GM12891 (cell line): ENCODE measurements around the gene ELFN2.

Experiments used
- DNase-seq: peaks from one replicate; pipeline ENCODE4 v3.0.0; 2011; ENCODE audit warnings: low spot score; ENCODE audit not compliant: insufficient read length
- FAIRE-seq: peaks from 2 replicates; lab custom pipeline; 2011; peaks lifted over from hg19 to GRCh38; lab: Jason Lieb, UNC
- PAX5 ChIP-seq: IDR thresholded peaks from 2 replicates; pipeline ENCODE4 v1.6.1; 2011; ENCODE audit warnings: low read length, moderate library complexity, mild to moderate bottlenecking; ENCODE audit not compliant: insufficient read depth, severe bottlenecking
- POLR2A ChIP-seq: IDR thresholded peaks from 2 replicates; pipeline ENCODE4 v1.6.1; 2011; ENCODE audit warnings: low read depth, low read length, control low read depth
- POLR2AphosphoS5 ChIP-seq: IDR thresholded peaks from 2 replicates; pipeline ENCODE4 v1.6.1; 2011; ENCODE audit warnings: low read depth, low read length, control low read depth
- POU2F2 ChIP-seq: IDR thresholded peaks from 2 replicates; pipeline ENCODE4 v1.6.1; 2011; ENCODE audit warnings: low read depth, mild to moderate bottlenecking, control low read depth, low read length, moderate library complexity
- SPI1 ChIP-seq: IDR thresholded peaks from 2 replicates; pipeline ENCODE4 v1.6.1; 2011; ENCODE audit warnings: low read depth, low read length, control low read depth
- TAF1 ChIP-seq: IDR thresholded peaks from 2 replicates; pipeline ENCODE4 v1.6.1; 2011; ENCODE audit warnings: low read depth, low read length, control low read depth

The ELFN2 gene

GRCh38 chr22:37325039-37325395, 102.3 kb downstream of the ELFN2 start:
- DNase-seq = no peak
- TF ChIP-seq POLR2A = no peak
- no peak for TF ChIP-seq POLR2AphosphoS5
- no peak for TF ChIP-seq SPI1
- no peak for TF ChIP-seq PAX5
- TF ChIP-seq POU2F2 = no peak
- no peak for TF ChIP-seq TAF1
- no peak for FAIRE-seq

DNA sequence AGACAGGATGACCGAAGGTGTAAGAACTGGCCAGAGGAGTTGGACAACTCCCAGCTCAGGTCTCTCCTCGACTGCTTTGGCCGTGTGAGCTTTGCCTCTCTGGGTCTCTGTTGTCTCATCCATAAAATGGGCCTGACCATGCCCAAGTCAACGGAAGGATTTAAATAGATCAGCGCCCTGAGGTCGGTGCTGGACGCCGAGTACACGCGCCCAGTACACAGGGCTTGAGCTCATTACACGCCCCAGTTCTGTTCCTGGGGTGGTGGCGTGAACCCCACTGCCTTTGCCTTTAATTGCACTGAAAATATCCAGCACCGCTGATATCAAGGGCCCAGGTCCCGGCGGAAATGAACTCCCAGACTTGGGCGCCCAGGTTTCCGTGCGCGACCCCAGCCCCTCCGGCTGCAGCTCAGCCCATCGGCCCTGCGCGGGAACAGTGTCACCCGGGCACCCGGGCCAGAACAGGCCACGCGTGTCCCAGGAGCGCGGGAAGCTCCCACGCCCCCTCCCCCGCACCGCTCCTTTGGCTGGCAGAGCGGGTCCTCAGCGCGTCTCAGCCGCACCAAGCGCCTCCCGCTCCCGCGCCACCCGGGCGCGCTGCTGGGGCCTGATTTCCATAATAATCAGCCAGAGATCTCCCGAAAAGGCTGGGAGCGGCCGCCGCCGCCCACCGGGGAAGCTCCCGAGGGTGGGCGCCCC, 102.8 kb downstream of the ELFN2 start:
- TF ChIP-seq TAF1 (no peak), POLR2A (no peak), POU2F2 (no peak), PAX5 (no peak), SPI1 (no peak)
- no peak for FAIRE-seq
- DNase-seq = no peak

- FAIRE-seq (no peak), DNase-seq (no peak)
- TF ChIP-seq POLR2A = no peak
- no peak for TF ChIP-seq POU2F2
- TF ChIP-seq PAX5 = no peak
- TF ChIP-seq TAF1 = no peak
- no peak for TF ChIP-seq SPI1
- no peak for TF ChIP-seq POLR2AphosphoS5
Measured at GRCh38 chr22:37320726-37321677, 106.3 kb downstream of the ELFN2 start.

DNA sequence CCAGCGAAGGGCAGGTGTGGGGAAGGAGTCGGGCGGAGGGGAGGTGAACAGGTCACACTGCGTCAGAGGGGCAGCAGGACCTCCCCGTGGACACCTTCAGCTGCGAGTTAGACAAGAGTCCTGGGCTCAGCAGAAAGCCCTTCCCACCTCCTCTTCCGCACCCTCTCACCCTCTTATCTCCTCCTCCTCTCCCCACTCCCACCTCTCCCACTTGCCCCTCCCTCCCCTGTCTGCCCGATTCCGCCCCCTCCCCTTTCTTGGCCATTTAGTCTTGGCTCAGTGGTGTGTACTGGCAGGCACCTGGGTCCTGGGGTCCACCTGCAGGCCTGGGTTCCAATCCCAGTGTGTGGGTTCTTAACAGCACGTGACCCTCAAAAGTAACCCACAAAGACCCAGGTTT, 107.8 kb downstream of the ELFN2 start:
- no peak for DNase-seq
- no peak for FAIRE-seq
- TF ChIP-seq POU2F2 (no peak), SPI1 (no peak), POLR2A (no peak), TAF1 (no peak), PAX5 (no peak), POLR2AphosphoS5 (no peak)

DNA sequence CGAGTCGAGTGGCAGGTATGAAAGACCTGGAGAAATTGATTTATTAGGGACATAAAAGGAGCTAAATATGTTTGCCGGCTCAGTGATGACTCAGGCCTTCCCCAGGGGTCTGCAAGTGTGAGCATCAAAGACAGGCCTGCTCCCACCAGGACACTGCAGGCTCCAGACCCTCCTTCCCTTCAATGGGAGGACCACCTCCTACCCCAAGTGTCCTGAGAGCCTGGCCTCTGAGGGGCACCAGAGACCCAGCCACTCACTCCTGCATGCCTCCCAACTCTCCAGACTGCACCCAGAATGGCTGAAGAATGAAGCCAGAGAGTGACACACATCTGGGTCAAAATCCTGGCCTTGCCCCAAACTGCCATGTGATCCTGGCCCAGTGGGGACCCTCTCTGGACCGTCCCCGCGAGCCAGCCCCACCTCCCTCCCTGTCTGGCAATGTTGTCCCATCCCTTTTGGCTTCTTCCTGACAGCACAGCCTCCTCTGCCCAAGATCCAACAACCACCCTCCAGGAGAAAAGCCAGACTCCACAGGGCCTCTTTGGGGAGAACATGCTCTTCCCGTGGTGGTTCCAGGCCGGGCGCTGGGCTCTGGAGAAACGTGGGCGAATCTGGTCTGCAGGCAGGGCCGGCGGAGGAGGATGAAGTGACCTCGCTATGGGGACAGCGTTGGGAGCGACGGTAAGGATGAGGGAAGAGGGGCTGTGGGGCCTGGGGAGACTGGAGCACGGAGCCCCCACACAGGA, 108.7 kb downstream of the ELFN2 start:
- DNase-seq (no peak), FAIRE-seq (no peak)
- TF ChIP-seq POLR2AphosphoS5 = no peak
- no peak for TF ChIP-seq POU2F2
- no peak for TF ChIP-seq POLR2A
- TF ChIP-seq SPI1 = no peak
- TF ChIP-seq TAF1 = no peak
- no peak for TF ChIP-seq PAX5
